Measurements from ENCODE around the gene GMPPA. TPM values are rescaled to one million over a fixed set of nuclear protein-coding genes. Genes with fewer than 3 reads are reported as not detected.

The GMPPA gene
- total RNA-seq, 1 experiment from 2014 or later: 32.0 TPM

DNA sequence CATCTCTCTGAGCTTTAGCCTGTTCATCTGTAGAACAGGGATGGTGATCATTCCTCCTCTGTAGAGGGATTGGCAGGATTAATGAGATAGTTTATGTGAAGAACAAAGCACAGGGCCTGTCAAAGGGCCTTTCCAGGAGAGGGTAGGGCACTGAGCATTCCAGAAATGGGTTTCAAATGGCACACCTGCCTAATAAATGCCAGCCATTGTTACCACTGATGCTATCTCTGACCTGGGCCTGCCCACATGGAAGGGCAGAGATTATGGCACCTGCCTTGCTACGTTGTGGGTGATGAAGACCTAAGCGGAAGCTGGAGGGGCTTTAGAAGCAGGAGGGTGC lies 31.0 kb upstream of the GMPPA start:
- H3K79me1 ChIP-seq (ENCODE audit: insufficient read depth, low read depth, low read length, poor library complexity, severe bottlenecking): no peaks in the 10 kb centered on the region
- no peak overlapping the region for H2AK5ac ChIP-seq (ENCODE audit: insufficient read length, low read length)
- no peak overlapping the region for H2BK5ac ChIP-seq (ENCODE audit: insufficient read length, low read length)
- no peak overlapping the region for H2BK120ac ChIP-seq (ENCODE audit: low read depth, low read length, poor library complexity, severe bottlenecking)
- no peak overlapping the region for H3K9ac ChIP-seq (ENCODE audit: extremely low read depth, insufficient read length, low read length)
- no peaks in the 10 kb centered on the region for H3K9me3 ChIP-seq (ENCODE audit: control insufficient read depth, low read depth, low read length)
- no peak overlapping the region for H3K27ac ChIP-seq (ENCODE audit: insufficient read length, low read depth, low read length)
- TF ChIP-seq, protein P1, sequence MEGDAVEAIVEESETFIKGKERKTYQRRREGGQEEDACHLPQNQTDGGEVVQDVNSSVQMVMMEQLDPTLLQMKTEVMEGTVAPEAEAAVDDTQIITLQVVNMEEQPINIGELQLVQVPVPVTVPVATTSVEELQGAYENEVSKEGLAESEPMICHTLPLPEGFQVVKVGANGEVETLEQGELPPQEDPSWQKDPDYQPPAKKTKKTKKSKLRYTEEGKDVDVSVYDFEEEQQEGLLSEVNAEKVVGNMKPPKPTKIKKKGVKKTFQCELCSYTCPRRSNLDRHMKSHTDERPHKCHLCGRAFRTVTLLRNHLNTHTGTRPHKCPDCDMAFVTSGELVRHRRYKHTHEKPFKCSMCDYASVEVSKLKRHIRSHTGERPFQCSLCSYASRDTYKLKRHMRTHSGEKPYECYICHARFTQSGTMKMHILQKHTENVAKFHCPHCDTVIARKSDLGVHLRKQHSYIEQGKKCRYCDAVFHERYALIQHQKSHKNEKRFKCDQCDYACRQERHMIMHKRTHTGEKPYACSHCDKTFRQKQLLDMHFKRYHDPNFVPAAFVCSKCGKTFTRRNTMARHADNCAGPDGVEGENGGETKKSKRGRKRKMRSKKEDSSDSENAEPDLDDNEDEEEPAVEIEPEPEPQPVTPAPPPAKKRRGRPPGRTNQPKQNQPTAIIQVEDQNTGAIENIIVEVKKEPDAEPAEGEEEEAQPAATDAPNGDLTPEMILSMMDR (conservative IDR thresholded peaks at IDR 0.05): no peak
- no peak overlapping the region for H3K23ac ChIP-seq (ENCODE audit: insufficient read length, low read depth, low read length)
- H3K23me2 ChIP-seq (ENCODE audit: insufficient read length, low read depth, low read length, poor library complexity, severe bottlenecking): no peaks in the 10 kb centered on the region
- H3K36me3 Mint-ChIP-seq (ENCODE audit: insufficient read depth in 1 of 3, low read depth in 3 of 3): peaks cover 0 to 12% (median 5%) of the 10 kb centered on the region in 3 experiments; a peak in 5 of 7 replicates
- H2BK20ac ChIP-seq (ENCODE audit: low read depth, low read length, poor library complexity, severe bottlenecking): no peak overlapping the region
- DNase-seq: no peak
- H4K8ac ChIP-seq (replicated peaks; ENCODE audit: insufficient read length, low read depth, low read length): no peak overlapping the region
- no peak overlapping the region for H3K4me2 ChIP-seq (ENCODE audit: insufficient read depth, insufficient read length, low read length)
- no peaks in the 10 kb centered on the region; a peak in 1 of 5 replicates for H3K9me3 Mint-ChIP-seq
- peaks cover 5% of the 10 kb centered on the region; the same call in 1 of the 2 replicates for H3K27me3 Mint-ChIP-seq (ENCODE audit: low read depth)
- H3K14ac ChIP-seq (ENCODE audit: insufficient read depth, low read length): no peak overlapping the region
- H3T11ph ChIP-seq (ENCODE audit: low read length): no peak overlapping the region
- H3K79me2 ChIP-seq (ENCODE audit: insufficient read depth, low read length): no peaks in the 10 kb centered on the region
- H3K56ac ChIP-seq (ENCODE audit: insufficient read length, low read depth, low read length): no peak overlapping the region
- no peaks in the 10 kb centered on the region for H3K4me1 ChIP-seq (ENCODE audit: insufficient read depth, low read length)
- H2BK12ac ChIP-seq (ENCODE audit: insufficient read length, low read depth, low read length): no peak overlapping the region
- H4K5ac ChIP-seq (ENCODE audit: insufficient read length, low read depth, low read length): no peak overlapping the region
- no peaks in the 10 kb centered on the region for H3K4me1 Mint-ChIP-seq
- no peak overlapping the region for H3K4ac ChIP-seq (ENCODE audit: low read depth, low read length)
- no peak overlapping the region for H3K18ac ChIP-seq (ENCODE audit: insufficient read length, low read depth, low read length)
- H2AFZ ChIP-seq (ENCODE audit: low read length): no peak overlapping the region
- no peaks in the 10 kb centered on the region for H4K20me1 ChIP-seq (ENCODE audit: control insufficient read depth, insufficient read depth, insufficient read length)
- H3K4me3 Mint-ChIP-seq: no peak overlapping the region
- H3K27me3 ChIP-seq (ENCODE audit: insufficient read depth, low read length): no peaks in the 10 kb centered on the region
- H2BK15ac ChIP-seq (ENCODE audit: low read depth, low read length): no peak overlapping the region
- WGBS (ENCODE audit: extremely low coverage, insufficient read length, low lambda C conversion rate): no CpG with 5 or more reads among the region's 2 CpGs
- no peak overlapping the region; a peak in 1 of 7 replicates for H3K27ac Mint-ChIP-seq
- no peak overlapping the region for H4K91ac ChIP-seq (ENCODE audit: insufficient read length, low read depth, low read length)
